HCT116 (cell line): ENCODE data around the gene DDX1.

Experiments used
- CEBPB ChIP-seq: IDR thresholded peaks from 2 replicates; pipeline ENCODE4 v1.6.1; 2012; ENCODE audit warnings: low read depth
- POLR2A ChIP-seq: IDR thresholded peaks from 2 replicates; pipeline ENCODE4 v1.7.0; 2011; ENCODE audit warnings: borderline replicate concordance; ENCODE audit not compliant: insufficient read depth, insufficient read length; ENCODE audit errors: extremely low read depth
- POLR2AphosphoS5 ChIP-seq: IDR thresholded peaks from 2 replicates; pipeline ENCODE4 v1.6.1; 2011; ENCODE audit warnings: mild to moderate bottlenecking, low read depth, low read length, moderate library complexity
- RAD21 ChIP-seq: IDR thresholded peaks from 2 replicates; pipeline ENCODE4 v1.6.1; 2012; ENCODE audit warnings: low read depth, mild to moderate bottlenecking
- YY1 ChIP-seq: IDR thresholded peaks from 2 replicates; pipeline ENCODE4 v1.6.1; 2011; ENCODE audit warnings: low read length, low read depth, moderate library complexity, mild to moderate bottlenecking; ENCODE audit not compliant: insufficient replicate concordance; ENCODE audit errors: extremely low read depth
- ZNF274 ChIP-seq: fragments of 200-500 bp; sonication (Bioruptor generic); IDR thresholded peaks from 2 replicates; pipeline ENCODE4 v1.6.1; 2014; ENCODE audit warnings: mild to moderate bottlenecking, low read depth, low read length, inconsistent platforms
- TF ChIP-seq, protein P1 (sequence below), 3 experiments: fragments of 200-600 bp in 1 of 3; sonication (generic) in 1 of 3; IDR thresholded peaks in 2 of 3; conservative IDR thresholded peaks in 1 of 3; 2 replicates each; pipeline ENCODE4 v1.5.1; 2012 to 2017; ENCODE audit warnings: low read depth in 2 of 3, low read length in 2 of 3, antibody characterized with exemption in 1 of 3, borderline replicate concordance in 1 of 3, control low read depth in 1 of 3, mild to moderate bottlenecking in 1 of 3, mixed read lengths in 1 of 3, mixed run types in 1 of 3, moderate library complexity in 1 of 3; ENCODE audit not compliant: insufficient read depth in 1 of 3
- TF ChIP-seq, protein P2 (sequence below): IDR thresholded peaks from 2 replicates; pipeline ENCODE4 v1.6.1; 2012

DNA sequence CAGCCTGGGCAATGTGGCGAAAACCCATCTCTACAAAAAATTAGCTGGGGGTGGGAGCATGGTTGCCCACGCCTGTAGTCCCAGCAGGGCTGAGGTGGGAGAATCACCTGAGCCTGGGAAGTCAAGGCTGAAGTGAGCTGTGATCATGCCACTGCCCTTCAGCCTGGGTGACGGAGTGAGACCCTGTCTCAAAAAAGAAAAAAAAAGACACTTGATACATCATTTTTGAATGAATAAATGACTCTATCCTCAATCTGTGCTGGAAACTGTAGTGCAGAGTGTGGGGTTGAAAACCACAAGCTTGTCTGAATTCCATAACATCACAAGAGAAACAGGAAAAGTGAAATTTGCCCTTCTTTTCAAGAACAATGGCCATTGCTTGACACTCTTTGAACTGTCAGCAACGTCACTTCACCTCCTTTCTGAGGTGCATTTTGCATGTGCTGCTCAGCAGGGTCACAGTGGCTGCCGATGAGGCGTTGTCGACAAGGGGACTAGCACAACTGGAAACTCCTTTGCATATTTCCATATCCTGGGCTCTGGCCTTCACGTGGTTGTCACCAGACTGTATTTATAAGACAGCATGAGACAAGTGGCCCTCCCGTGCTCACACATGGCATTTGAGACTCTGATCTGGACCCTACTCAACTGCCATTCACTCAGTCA, 54.2 kb downstream of the DDX1 start:
- TF ChIP-seq, protein P1, sequence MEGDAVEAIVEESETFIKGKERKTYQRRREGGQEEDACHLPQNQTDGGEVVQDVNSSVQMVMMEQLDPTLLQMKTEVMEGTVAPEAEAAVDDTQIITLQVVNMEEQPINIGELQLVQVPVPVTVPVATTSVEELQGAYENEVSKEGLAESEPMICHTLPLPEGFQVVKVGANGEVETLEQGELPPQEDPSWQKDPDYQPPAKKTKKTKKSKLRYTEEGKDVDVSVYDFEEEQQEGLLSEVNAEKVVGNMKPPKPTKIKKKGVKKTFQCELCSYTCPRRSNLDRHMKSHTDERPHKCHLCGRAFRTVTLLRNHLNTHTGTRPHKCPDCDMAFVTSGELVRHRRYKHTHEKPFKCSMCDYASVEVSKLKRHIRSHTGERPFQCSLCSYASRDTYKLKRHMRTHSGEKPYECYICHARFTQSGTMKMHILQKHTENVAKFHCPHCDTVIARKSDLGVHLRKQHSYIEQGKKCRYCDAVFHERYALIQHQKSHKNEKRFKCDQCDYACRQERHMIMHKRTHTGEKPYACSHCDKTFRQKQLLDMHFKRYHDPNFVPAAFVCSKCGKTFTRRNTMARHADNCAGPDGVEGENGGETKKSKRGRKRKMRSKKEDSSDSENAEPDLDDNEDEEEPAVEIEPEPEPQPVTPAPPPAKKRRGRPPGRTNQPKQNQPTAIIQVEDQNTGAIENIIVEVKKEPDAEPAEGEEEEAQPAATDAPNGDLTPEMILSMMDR (IDR thresholded peaks at IDR 0.05 in 2 of 3, conservative IDR thresholded peaks at IDR 0.05 in 1 of 3; ENCODE audit: borderline replicate concordance in 1 of 3, insufficient read depth in 1 of 3, low read depth in 2 of 3, low read length in 2 of 3), result no peak
- TF ChIP-seq RAD21 (no peak), CEBPB (no peak), YY1 (no peak), ZNF274 (no peak), POLR2AphosphoS5 (no peak), POLR2A (no peak)
- TF ChIP-seq, protein P2, sequence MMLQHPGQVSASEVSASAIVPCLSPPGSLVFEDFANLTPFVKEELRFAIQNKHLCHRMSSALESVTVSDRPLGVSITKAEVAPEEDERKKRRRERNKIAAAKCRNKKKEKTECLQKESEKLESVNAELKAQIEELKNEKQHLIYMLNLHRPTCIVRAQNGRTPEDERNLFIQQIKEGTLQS, result no peak
